Caco-2 (cell line): Measurements from ENCODE around the gene GRIN2B. TPM values are rescaled to one million over a fixed set of nuclear protein-coding genes. Genes with fewer than 3 reads are reported as not detected.

Source experiments
- BruUV-seq: library from RNA; stranded (reverse); fragments of 400-500 nt; replicated peaks from 2 replicates; lab custom pipeline; 2021; lab: Mats Ljungman, UMichigan
- CTCF ChIA-PET: fragments of 300-600 bp; sonication (Branson Sonifier 250); formaldehyde crosslinking; loops from one replicate; lab custom pipeline; 2022; ENCODE audit warnings: antibody characterized with exemption; lab: Charles Lee
- POLR2A ChIA-PET: fragments of 300-600 bp; sonication (Branson Sonifier 250); formaldehyde crosslinking; loops from one replicate; lab custom pipeline; 2022; ENCODE audit warnings: antibody characterized with exemption; lab: Charles Lee
- DNase-seq, 2 experiments: peaks; one replicate each; pipeline versions ENCODE4 v3.0.0 to v3.0.0-alpha.2; 2020 to 2022
- H3K27me3 ChIP-seq: replicated peaks from 2 replicates; pipeline ENCODE4 v1.6.0; 2011; ENCODE audit warnings: low read length; ENCODE audit not compliant: control insufficient read depth, insufficient read depth
- H3K36me3 ChIP-seq: 2 replicates; pipeline ENCODE4 v1.5.1; 2011; ENCODE audit warnings: low read length; ENCODE audit not compliant: control insufficient read depth, insufficient read depth
- H3K4me1 ChIP-seq: fragments of 250-450 bp; sonication (Bioruptor Pico); 2 replicates; pipeline ENCODE4 v1.5.1; 2020; ENCODE audit warnings: mild to moderate bottlenecking
- H3K4me3 ChIP-seq: 2 replicates; pipeline ENCODE4 v1.5.1; 2011; ENCODE audit warnings: low read depth, mild to moderate bottlenecking, control low read depth, low read length
- H3K9me3 ChIP-seq: fragments of 250-450 bp; sonication (Bioruptor Pico); 2 replicates; pipeline ENCODE4 v1.5.1; 2020; ENCODE audit warnings: mild to moderate bottlenecking, moderate library complexity
- H3K27ac Mint-ChIP-seq: one replicate; pipeline ENCODE4 v1.8.0; 2022; ENCODE audit warnings: mixed read lengths; ENCODE audit not compliant: unreplicated experiment
- H3K27me3 Mint-ChIP-seq: one replicate; pipeline ENCODE4 v1.8.0; 2022; ENCODE audit warnings: mixed read lengths; ENCODE audit not compliant: insufficient read depth, unreplicated experiment
- H3K36me3 Mint-ChIP-seq: one replicate; pipeline ENCODE4 v1.8.0; 2022; ENCODE audit warnings: mild to moderate bottlenecking, mixed read lengths; ENCODE audit not compliant: insufficient read depth, unreplicated experiment
- H3K4me1 Mint-ChIP-seq: one replicate; pipeline ENCODE4 v1.8.0; 2022; ENCODE audit warnings: low read depth, mixed read lengths; ENCODE audit not compliant: unreplicated experiment
- H3K4me3 Mint-ChIP-seq: one replicate; pipeline ENCODE4 v1.8.0; 2022; ENCODE audit warnings: mild to moderate bottlenecking, moderate library complexity, mixed read lengths; ENCODE audit not compliant: unreplicated experiment
- H3K9me3 Mint-ChIP-seq: one replicate; pipeline ENCODE4 v1.8.0; 2022; ENCODE audit warnings: mixed read lengths; ENCODE audit not compliant: unreplicated experiment
- CTCF ChIP-seq, 2 experiments: fragments of 200-600 bp in 1 of 2; IDR thresholded peaks; 1 replicate in 1 of 2; 2 replicates in 1 of 2; pipeline versions ENCODE4 v1.5.1 to v1.8.0; 2011 to 2022; ENCODE audit warnings: antibody characterized with exemption in 1 of 2, control low read depth in 1 of 2, inconsistent platforms in 1 of 2, low read depth in 1 of 2, low read length in 1 of 2, mild to moderate bottlenecking in 1 of 2, moderate library complexity in 1 of 2; ENCODE audit not compliant: insufficient read depth in 1 of 2, severe bottlenecking in 1 of 2, unreplicated experiment in 1 of 2
- intact Hi-C: fragments of 100-400 bp; cut with micrococcal nuclease; formaldehyde crosslinking; loops from one replicate; pipeline ENCODE4 v1.10.0; 2022; ENCODE audit not compliant: unreplicated experiment
- total RNA-seq: library from RNA; stranded (reverse); gene quantifications from 2 replicates; pipeline ENCODE4 v1.2.3, GENCODE V29; 2022

The GRIN2B gene
- total RNA-seq, 1 experiment from 2014 or later, result 24.4 TPM

GRCh38 chr12:13978876-13979275, 2.5 kb downstream of the GRIN2B start:
- Mint-ChIP-seq H3K27me3 (no peaks in the 10 kb centered on the region), H3K27ac (no peak overlapping the region), H3K36me3 (peaks cover 22% of the 10 kb centered on the region), H3K4me3 (peak overlapping the region; percentile 98), H3K4me1 (peaks cover 30% of the 10 kb centered on the region), H3K9me3 (no peaks in the 10 kb centered on the region)
- Histone ChIP-seq H3K4me3 (no peak overlapping the region), H3K36me3 (no peaks in the 10 kb centered on the region), H3K27me3 (no peaks in the 10 kb centered on the region), H3K4me1 (peaks cover 12% of the 10 kb centered on the region), H3K9me3 (no peaks in the 10 kb centered on the region)
- ChIA-PET CTCF (interaction anchor here (0.5 kb wide), 1 partner anchor 207 kb away, joined by 4 read pairs; no protein-coding TSS in a partner anchor), POLR2A (no interaction called here)
- BruUV-seq, result no TSS peak
- intact Hi-C loops, result no loop called here
- TF ChIP-seq CTCF (IDR thresholded peaks at IDR 0.05; ENCODE audit: insufficient read depth in 1 of 2, low read depth in 1 of 2, low read length in 1 of 2, severe bottlenecking in 1 of 2, unreplicated experiment in 1 of 2), result no peak
- no peak for DNase-seq

GRCh38 chr12:13976880-13977279, 4.5 kb downstream of the GRIN2B start:
- H3K27me3 Mint-ChIP-seq, result no peaks in the 10 kb centered on the region
- H3K36me3 Mint-ChIP-seq, result peaks cover 22% of the 10 kb centered on the region
- ChIA-PET POLR2A (no interaction called here), CTCF (interaction anchor here (0.9 to 1.5 kb wide), 2 partner anchors 35 to 721 kb away, joined by 5 to 6 read pairs; no protein-coding TSS in a partner anchor)
- no peak for DNase-seq
- no peaks in the 10 kb centered on the region for H3K9me3 Mint-ChIP-seq
- BruUV-seq, result no TSS peak
- no peak for TF ChIP-seq CTCF (IDR thresholded peaks at IDR 0.05; ENCODE audit: insufficient read depth in 1 of 2, low read depth in 1 of 2, low read length in 1 of 2, severe bottlenecking in 1 of 2, unreplicated experiment in 1 of 2)
- Histone ChIP-seq H3K4me1 (peaks cover 21% of the 10 kb centered on the region), H3K9me3 (no peaks in the 10 kb centered on the region), H3K36me3 (no peaks in the 10 kb centered on the region), H3K27me3 (no peaks in the 10 kb centered on the region), H3K4me3 (no peak overlapping the region)
- peaks cover 40% of the 10 kb centered on the region for H3K4me1 Mint-ChIP-seq
- H3K4me3 Mint-ChIP-seq, result no peak overlapping the region
- H3K27ac Mint-ChIP-seq, result no peak overlapping the region
- intact Hi-C loops, result loop anchor here (2.0 kb wide), 1 partner anchor 26 kb away; no protein-coding TSS in a partner anchor

- BruUV-seq, result no TSS peak
- ChIA-PET POLR2A (no interaction called here), CTCF (interaction anchor here (0.9 to 1.5 kb wide), 2 partner anchors 34 to 720 kb away, joined by 5 to 6 read pairs; no protein-coding TSS in a partner anchor)
- Mint-ChIP-seq H3K4me3 (peak overlapping the region; percentile 12), H3K27ac (no peak overlapping the region), H3K36me3 (peaks cover 21% of the 10 kb centered on the region), H3K27me3 (no peaks in the 10 kb centered on the region), H3K9me3 (no peaks in the 10 kb centered on the region), H3K4me1 (peaks cover 40% of the 10 kb centered on the region)
- peaks cover 21% of the 10 kb centered on the region for H3K4me1 ChIP-seq
- H3K4me3 ChIP-seq, result no peak overlapping the region
- no peaks in the 10 kb centered on the region for H3K9me3 ChIP-seq
- intact Hi-C loops, result loop anchor here (2.0 kb wide), 1 partner anchor 25 kb away; no protein-coding TSS in a partner anchor
- DNase-seq, result no peak
- TF ChIP-seq CTCF (IDR thresholded peaks at IDR 0.05; ENCODE audit: insufficient read depth in 1 of 2, low read depth in 1 of 2, low read length in 1 of 2, severe bottlenecking in 1 of 2, unreplicated experiment in 1 of 2), result peak; percentile 19 to 24
- H3K27me3 ChIP-seq, result no peaks in the 10 kb centered on the region
- no peaks in the 10 kb centered on the region for H3K36me3 ChIP-seq
Observed at GRCh38 chr12:13976028-13976584, 5.3 kb downstream of the GRIN2B start.
